HG02840 (cell line): ENCODE results near the gene FUT2.
A peak's percentile ranks its signal among the peaks of the same experiment; 100 is the strongest.
"Not testable (repeated sequence)": the region's sequence is repeated elsewhere in the genome, so short reads cannot be mapped to it uniquely, and the experiment has no call there.

Experiments
- ATAC-seq: cut with Tn5 transposase; IDR thresholded peaks from one replicate; pipeline ENCODE4 v1.9.1; 2021; ENCODE audit warnings: mild to moderate bottlenecking, moderate library complexity, moderate number of reproducible peaks; ENCODE audit not compliant: unreplicated experiment, low FRiP score

FUT2 gene

GRCh38 chr19:48695743-48696352 lies at the start of gene FUT2:
FUT2 (plus strand) TSS chr19:48695971; CDS start chr19:48702957, 6,986 bp downstream.
- no peak for ATAC-seq

- no peak for ATAC-seq
These were observed 49.6 kb upstream of the FUT2 start, which contains the start of gene CA11 for GRCh38 chr19:48646001-48646721. CA11 (minus strand) TSS chr19:48646187; CDS start chr19:48645632, 555 bp downstream.

GRCh38 chr19:48646722-48647216 lies 49.0 kb upstream of the FUT2 start:
- ATAC-seq, result no peak

GRCh38 chr19:48648134-48648533 lies 47.6 kb upstream of the FUT2 start:
- no peak for ATAC-seq

- no peak for ATAC-seq
These were observed 44.6 kb upstream of the FUT2 start for GRCh38 chr19:48650974-48651682.

- ATAC-seq, result no peak
These were observed 44.1 kb upstream of the FUT2 start for GRCh38 chr19:48651683-48652048.

GRCh38 chr19:48654299-48655059 lies 41.3 kb upstream of the FUT2 start:
- no peak for ATAC-seq

- ATAC-seq, result no peak
These were observed 38.8 kb upstream of the FUT2 start for GRCh38 chr19:48656840-48657474.

GRCh38 chr19:48657828-48658227 lies 37.9 kb upstream of the FUT2 start:
- not testable (repeated sequence) for ATAC-seq

GRCh38 chr19:48658483-48658882 lies 37.3 kb upstream of the FUT2 start:
- no peak for ATAC-seq

- ATAC-seq, result no peak
These were observed 36.0 kb upstream of the FUT2 start for GRCh38 chr19:48659768-48660167.

- ATAC-seq, result peak; percentile 84
These were observed 34.7 kb upstream of the FUT2 start for GRCh38 chr19:48660852-48661710.

GRCh38 chr19:48661711-48662090 lies 34.1 kb upstream of the FUT2 start:
- no peak for ATAC-seq

GRCh38 chr19:48663667-48664066 lies 32.1 kb upstream of the FUT2 start:
- ATAC-seq, result no peak

- no peak for ATAC-seq
These were observed 31.3 kb upstream of the FUT2 start for GRCh38 chr19:48664476-48664875.

GRCh38 chr19:48665786-48666185 lies 30.0 kb upstream of the FUT2 start:
- ATAC-seq, result no peak

- no peak for ATAC-seq
These were observed 27.4 kb upstream of the FUT2 start for GRCh38 chr19:48668332-48668731.

GRCh38 chr19:48668761-48669160 lies 27.0 kb upstream of the FUT2 start:
- no peak for ATAC-seq
